Measurements from ENCODE around the gene SGSM2. TPM values are rescaled to one million over a fixed set of nuclear protein-coding genes. Genes with fewer than 3 reads are reported as not detected.

Gene SGSM2
- total RNA-seq, 1 donor: 37.3 TPM

DNA sequence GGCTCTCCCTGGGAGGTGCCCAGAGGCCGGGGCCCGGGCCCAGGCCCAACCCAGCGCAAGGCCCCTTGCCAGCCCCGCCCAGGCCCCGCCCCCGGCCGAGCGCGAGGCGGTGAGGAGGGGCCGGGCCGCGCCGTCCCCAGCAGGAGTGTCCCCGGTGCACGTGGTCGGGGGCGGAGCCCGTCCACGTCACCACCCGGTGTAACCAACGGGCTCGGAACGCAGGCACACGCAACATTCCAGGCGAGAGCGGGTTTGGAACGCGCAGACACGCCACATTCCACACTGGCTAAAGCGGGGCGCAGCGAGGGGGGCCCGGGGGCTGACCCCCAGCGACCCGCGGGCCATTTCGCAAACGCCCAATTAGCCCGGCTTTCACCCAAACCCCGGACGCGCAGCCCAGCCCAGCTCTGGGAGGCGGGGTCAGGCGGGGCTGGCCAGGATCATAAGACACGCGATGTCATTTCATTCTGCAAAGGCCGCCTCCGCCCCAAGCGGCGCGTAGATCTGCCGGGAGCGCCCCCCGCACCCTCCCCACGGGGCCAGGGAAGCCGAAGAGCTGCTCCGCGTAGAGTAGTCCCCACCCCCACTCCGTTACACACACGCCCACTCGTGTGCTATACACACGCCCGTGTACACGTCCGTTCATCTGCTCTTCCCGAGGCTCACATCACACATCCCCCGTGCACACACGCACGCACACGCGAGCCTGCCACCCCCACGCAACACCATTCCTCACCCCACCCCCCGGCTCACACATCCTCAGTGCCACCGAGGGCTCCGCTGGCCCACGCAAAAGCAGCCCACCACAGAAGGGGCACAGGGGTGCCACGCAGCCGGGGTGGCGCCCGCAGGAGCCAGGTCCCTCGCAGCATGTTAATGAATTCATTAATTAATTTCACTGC, 62.5 kb downstream of the SGSM2 start:
- H3K79me2 ChIP-seq (ENCODE audit: insufficient read depth, low read length): peaks cover 47% of the 10 kb centered on the region
- DNase-seq (ENCODE audit: insufficient read length, low spot score, missing footprints): peak; percentile 100
- H3K27me3 ChIP-seq (ENCODE audit: insufficient read depth, low read length): no peaks in the 10 kb centered on the region
- TF ChIP-seq, protein P1, sequence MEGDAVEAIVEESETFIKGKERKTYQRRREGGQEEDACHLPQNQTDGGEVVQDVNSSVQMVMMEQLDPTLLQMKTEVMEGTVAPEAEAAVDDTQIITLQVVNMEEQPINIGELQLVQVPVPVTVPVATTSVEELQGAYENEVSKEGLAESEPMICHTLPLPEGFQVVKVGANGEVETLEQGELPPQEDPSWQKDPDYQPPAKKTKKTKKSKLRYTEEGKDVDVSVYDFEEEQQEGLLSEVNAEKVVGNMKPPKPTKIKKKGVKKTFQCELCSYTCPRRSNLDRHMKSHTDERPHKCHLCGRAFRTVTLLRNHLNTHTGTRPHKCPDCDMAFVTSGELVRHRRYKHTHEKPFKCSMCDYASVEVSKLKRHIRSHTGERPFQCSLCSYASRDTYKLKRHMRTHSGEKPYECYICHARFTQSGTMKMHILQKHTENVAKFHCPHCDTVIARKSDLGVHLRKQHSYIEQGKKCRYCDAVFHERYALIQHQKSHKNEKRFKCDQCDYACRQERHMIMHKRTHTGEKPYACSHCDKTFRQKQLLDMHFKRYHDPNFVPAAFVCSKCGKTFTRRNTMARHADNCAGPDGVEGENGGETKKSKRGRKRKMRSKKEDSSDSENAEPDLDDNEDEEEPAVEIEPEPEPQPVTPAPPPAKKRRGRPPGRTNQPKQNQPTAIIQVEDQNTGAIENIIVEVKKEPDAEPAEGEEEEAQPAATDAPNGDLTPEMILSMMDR (IDR thresholded peaks at IDR 0.05; ENCODE audit: extremely low read depth, low read depth, low read length): no peak
- peaks cover 5% of the 10 kb centered on the region for H4K20me1 ChIP-seq (ENCODE audit: insufficient read depth, low read length)
- H3K27ac ChIP-seq (ENCODE audit: low read depth, low read length): peak overlapping the region; percentile 100
- H3K4me1 ChIP-seq (ENCODE audit: insufficient read depth, low read length): peaks cover 53% of the 10 kb centered on the region
- peak overlapping the region; percentile 98 for H3K4me3 ChIP-seq (ENCODE audit: insufficient read depth, low read length)
- peak overlapping the region; percentile 51 for H2AFZ ChIP-seq (ENCODE audit: low read length)
- H3K4me2 ChIP-seq (ENCODE audit: insufficient read depth, low read length): peak overlapping the region; percentile 98
- no peaks in the 10 kb centered on the region for H3K36me3 ChIP-seq (ENCODE audit: insufficient read depth, low read length)
- no peaks in the 10 kb centered on the region for H3K9me3 ChIP-seq (ENCODE audit: low read depth, low read length)

DNA sequence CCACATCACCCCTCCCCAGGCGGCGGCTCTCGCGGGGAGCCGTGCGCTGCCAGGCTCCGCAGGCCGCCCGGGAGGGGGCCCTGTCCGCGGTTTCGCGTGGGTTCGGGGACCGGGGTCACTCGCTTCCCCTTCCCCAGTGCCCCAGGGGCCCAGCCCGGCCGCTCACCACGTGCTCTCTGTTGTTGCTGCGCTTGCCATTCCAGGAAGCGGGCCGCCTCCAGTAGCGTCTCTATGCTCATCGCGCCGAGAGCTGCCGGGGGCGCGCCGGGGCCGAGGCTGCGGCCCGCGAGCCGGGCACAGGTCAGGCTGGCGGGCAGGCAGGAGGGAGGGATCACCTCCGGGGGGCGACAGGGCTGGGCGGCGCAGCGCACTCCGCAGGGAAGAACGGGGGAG, 63.2 kb downstream of the SGSM2 start:
- H3K4me2 ChIP-seq (ENCODE audit: insufficient read depth, low read length): peak overlapping the region; percentile 98
- H3K4me1 ChIP-seq (ENCODE audit: insufficient read depth, low read length): peaks cover 55% of the 10 kb centered on the region
- H2AFZ ChIP-seq (ENCODE audit: low read length): no peak overlapping the region
- no peaks in the 10 kb centered on the region for H3K36me3 ChIP-seq (ENCODE audit: insufficient read depth, low read length)
- H3K79me2 ChIP-seq (ENCODE audit: insufficient read depth, low read length): peaks cover 41% of the 10 kb centered on the region
- no peaks in the 10 kb centered on the region for H3K9me3 ChIP-seq (ENCODE audit: low read depth, low read length)
- DNase-seq (ENCODE audit: insufficient read length, low spot score, missing footprints): peak; percentile 95
- H4K20me1 ChIP-seq (ENCODE audit: insufficient read depth, low read length): peaks cover 5% of the 10 kb centered on the region
- peak overlapping the region; percentile 100 for H3K27ac ChIP-seq (ENCODE audit: low read depth, low read length)
- TF ChIP-seq, protein P1 (IDR thresholded peaks at IDR 0.05; ENCODE audit: extremely low read depth, low read depth, low read length): no peak
- peak overlapping the region; percentile 98 for H3K4me3 ChIP-seq (ENCODE audit: insufficient read depth, low read length)
- no peaks in the 10 kb centered on the region for H3K27me3 ChIP-seq (ENCODE audit: insufficient read depth, low read length)

DNA sequence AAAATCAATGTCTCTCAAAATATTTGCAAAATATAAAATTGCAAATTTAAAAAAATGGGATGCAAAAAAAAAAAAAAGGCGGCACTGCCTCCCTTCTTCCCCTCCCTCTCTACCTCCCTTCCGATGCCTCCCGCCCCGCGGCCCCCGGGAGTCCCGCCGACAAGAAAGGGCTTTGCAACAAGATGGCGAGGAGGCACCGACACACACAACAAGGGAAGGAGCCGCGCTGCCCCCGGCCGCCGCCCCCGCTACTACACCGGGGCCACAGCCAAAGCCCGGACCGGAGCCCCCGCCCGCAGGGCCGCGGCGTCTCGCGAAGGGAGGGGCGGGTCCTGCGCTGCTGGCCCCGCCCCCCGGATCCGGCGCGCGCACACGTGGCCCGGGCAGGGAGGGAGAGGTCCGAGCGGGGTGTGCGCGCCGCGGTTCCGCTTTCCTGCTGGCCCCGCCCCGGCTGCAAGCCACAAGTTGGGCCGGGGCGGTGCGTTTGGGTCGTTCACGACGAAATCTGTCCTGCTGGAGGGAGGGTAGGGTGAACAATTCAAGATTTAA, 63.6 kb downstream of the SGSM2 start, which contains the start of gene MNT:
Gene MNT, minus strand, starts transcription at position 184 of the 549 bp plus-strand sequence. CDS start 348 bp downstream, outside the sequence.
- Histone ChIP-seq H3K27ac (ENCODE audit: low read depth, low read length) (peak within 1 kb of the TSS; percentile 100), H2AFZ (ENCODE audit: low read length) (peak within 1 kb of the TSS; percentile 89), H4K20me1 (ENCODE audit: insufficient read depth, low read length) (peaks cover 1% of the 10 kb centered on the region), H3K4me2 (ENCODE audit: insufficient read depth, low read length) (peak within 1 kb of the TSS; percentile 98), H3K79me2 (ENCODE audit: insufficient read depth, low read length) (peaks cover 36% of the 10 kb centered on the region), H3K4me1 (ENCODE audit: insufficient read depth, low read length) (peaks cover 55% of the 10 kb centered on the region), H3K36me3 (ENCODE audit: insufficient read depth, low read length) (no peaks in the 10 kb centered on the region), H3K4me3 (ENCODE audit: insufficient read depth, low read length) (peak within 1 kb of the TSS; percentile 98), H3K27me3 (ENCODE audit: insufficient read depth, low read length) (no peaks in the 10 kb centered on the region), H3K9me3 (ENCODE audit: low read depth, low read length) (no peaks in the 10 kb centered on the region)
- TF ChIP-seq, protein P1 (IDR thresholded peaks at IDR 0.05; ENCODE audit: extremely low read depth, low read depth, low read length): no peak
- peak; percentile 99 for DNase-seq (ENCODE audit: insufficient read length, low spot score, missing footprints)
